DND-41 (cell line): ENCODE results near the gene MOCOS.

Experiments used
- EZH2 ChIP-seq: IDR thresholded peaks from 3 replicates; pipeline ENCODE4 v1.6.1; 2012; ENCODE audit warnings: borderline replicate concordance, low read depth, mild to moderate bottlenecking, moderate library complexity, low read length, inconsistent platforms; ENCODE audit not compliant: severe bottlenecking
- TF ChIP-seq, protein P1 (sequence below): IDR thresholded peaks from 2 replicates; pipeline ENCODE4 v1.5.1; 2012; ENCODE audit warnings: borderline replicate concordance, low read length, moderate library complexity, mild to moderate bottlenecking; ENCODE audit not compliant: poor library complexity, severe bottlenecking; ENCODE audit errors: extremely low read depth

DNA sequence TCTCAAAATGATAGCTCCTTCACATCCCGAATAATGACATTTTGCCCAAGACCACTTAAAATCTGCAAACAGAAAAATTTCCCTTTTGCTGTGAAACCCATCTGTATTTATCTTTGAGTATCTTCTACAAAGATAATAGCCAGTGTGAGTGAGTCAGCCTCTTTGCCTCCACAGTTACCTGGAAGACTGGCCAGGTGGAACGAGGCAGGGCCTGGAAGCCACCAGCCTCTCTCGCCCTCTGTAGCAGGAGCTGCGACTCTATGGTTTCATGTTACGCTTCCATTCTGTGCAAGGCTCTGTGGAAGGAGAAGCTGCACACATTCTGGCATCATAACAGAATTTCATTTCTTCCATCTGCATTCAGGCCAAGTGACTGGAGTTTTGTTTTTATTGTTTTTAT, 48.1 kb upstream of the MOCOS start:
- TF ChIP-seq, protein P1, sequence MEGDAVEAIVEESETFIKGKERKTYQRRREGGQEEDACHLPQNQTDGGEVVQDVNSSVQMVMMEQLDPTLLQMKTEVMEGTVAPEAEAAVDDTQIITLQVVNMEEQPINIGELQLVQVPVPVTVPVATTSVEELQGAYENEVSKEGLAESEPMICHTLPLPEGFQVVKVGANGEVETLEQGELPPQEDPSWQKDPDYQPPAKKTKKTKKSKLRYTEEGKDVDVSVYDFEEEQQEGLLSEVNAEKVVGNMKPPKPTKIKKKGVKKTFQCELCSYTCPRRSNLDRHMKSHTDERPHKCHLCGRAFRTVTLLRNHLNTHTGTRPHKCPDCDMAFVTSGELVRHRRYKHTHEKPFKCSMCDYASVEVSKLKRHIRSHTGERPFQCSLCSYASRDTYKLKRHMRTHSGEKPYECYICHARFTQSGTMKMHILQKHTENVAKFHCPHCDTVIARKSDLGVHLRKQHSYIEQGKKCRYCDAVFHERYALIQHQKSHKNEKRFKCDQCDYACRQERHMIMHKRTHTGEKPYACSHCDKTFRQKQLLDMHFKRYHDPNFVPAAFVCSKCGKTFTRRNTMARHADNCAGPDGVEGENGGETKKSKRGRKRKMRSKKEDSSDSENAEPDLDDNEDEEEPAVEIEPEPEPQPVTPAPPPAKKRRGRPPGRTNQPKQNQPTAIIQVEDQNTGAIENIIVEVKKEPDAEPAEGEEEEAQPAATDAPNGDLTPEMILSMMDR = no peak
- TF ChIP-seq EZH2 = no peak
